PFSK-1 (cell line): ENCODE data around the gene PRKN.

Experiments used
- POLR2AphosphoS5 ChIP-seq: IDR thresholded peaks from 2 replicates; pipeline ENCODE4 v1.6.1; 2012; ENCODE audit warnings: low read depth, mild to moderate bottlenecking, control low read depth, low read length, moderate library complexity
- REST ChIP-seq, 2 experiments: IDR thresholded peaks; 2 replicates each; pipeline versions ENCODE4 v1.6.1 to v1.8.0; 2011 to 2012; ENCODE audit warnings: low read depth in 2 of 2, low read length in 2 of 2, control low read depth in 1 of 2, inconsistent platforms in 1 of 2, mild to moderate bottlenecking in 1 of 2, moderate library complexity in 1 of 2; ENCODE audit not compliant: insufficient read depth in 1 of 2
- TAF1 ChIP-seq: IDR thresholded peaks from 2 replicates; pipeline ENCODE4 v1.6.1; 2012; ENCODE audit warnings: low read length, control low read depth, borderline replicate concordance; ENCODE audit not compliant: insufficient read depth

- TF ChIP-seq REST (IDR thresholded peaks at IDR 0.05; ENCODE audit: insufficient read depth in 1 of 2, low read depth in 2 of 2, low read length in 2 of 2) (no peak), TAF1 (no peak), POLR2AphosphoS5 (no peak)
These were observed 1162.6 kb downstream of the PRKN start for GRCh38 chr6:161564952-161565351.
